ENCODE measurements around the gene SOCS3.

Gene SOCS3

GRCh38 chr17:78372841-78373240 lies 13.0 kb upstream of the SOCS3 start:
- TF ChIP-seq CTCF (IDR thresholded peaks at IDR 0.05; ENCODE audit: extremely low read depth, missing control alignments): no peak
- no peak for DNase-seq (ENCODE audit: low spot score)

GRCh38 chr17:78371056-78371455 lies 11.2 kb upstream of the SOCS3 start:
- no peak for TF ChIP-seq CTCF (IDR thresholded peaks at IDR 0.05; ENCODE audit: extremely low read depth, missing control alignments)
- DNase-seq (ENCODE audit: low spot score): no peak

DNA sequence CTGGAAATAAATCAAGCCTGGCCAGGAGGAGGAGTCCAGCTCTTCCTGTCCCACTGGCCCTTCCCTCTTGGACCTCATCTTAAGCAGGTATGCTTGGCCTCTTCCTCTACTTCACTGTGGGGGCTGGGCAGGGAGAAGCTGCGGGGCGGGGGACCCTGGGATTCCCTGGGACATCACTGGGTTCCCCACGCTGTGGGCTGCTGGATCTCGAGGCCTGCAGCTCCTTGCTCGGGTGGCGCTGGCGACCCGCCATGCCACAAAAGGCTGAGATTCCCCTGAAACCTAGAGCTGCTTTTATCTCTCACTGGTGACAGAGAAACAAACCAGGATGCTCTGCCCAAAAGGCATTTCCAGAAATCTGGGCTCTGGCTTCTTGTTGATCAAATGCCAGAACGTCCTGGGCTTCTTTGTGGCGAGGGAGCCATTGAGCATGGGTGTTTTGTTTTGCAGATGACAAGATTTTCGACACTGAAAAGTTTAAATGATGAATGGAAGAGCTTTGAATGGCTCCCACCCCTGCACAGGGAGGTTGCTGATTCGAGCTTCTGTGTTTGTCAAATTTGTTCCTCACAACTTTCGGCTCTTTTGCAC lies 10.0 kb upstream of the SOCS3 start:
- no peak for TF ChIP-seq CTCF (IDR thresholded peaks at IDR 0.05; ENCODE audit: extremely low read depth, missing control alignments)
- DNase-seq (ENCODE audit: low spot score): no peak

GRCh38 chr17:78368854-78369495 lies 9.1 kb upstream of the SOCS3 start:
- TF ChIP-seq CTCF (IDR thresholded peaks at IDR 0.05; ENCODE audit: extremely low read depth, missing control alignments): no peak
- DNase-seq (ENCODE audit: low spot score): no peak

DNA sequence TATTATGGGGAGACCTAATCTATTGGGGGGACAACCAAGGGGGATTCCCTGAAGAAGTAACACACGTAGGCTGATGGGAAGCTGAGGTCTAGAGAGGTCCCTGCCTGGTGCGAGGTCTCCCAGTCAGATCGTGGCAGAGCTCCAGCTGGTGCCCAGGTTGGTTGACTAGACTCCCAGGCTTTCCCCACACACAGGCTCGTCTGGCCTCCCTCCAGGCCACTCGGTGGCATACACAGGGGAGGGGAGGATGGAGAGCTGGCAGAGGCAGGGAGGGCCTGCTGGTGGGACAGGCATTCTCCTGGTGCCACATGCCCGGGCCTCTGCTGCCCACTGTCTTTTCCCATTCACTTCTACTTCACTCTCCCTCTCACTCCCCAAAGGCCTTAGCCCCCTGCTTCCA lies 8.5 kb upstream of the SOCS3 start:
- DNase-seq (ENCODE audit: low spot score): no peak
- TF ChIP-seq CTCF (IDR thresholded peaks at IDR 0.05; ENCODE audit: extremely low read depth, missing control alignments): no peak

DNA sequence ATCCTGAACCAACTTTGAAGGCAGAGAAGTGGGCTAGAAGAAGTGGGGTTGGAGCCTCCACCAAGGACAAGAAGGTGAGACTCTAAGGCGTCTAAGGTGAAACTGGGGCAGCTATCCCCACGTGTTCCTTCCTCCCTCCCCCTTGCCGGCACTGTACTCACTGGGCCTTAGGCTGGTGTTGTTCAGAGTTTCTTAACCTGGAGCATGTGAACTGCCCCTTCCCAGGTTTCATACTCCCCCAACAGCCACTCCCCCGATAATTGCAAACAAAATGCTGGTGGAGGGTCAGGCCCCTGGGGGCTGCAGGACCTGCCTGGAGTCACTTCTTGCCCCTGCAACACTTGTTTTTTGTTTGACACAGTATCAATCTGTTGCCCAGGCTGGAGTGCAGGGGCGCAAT lies 7.3 kb upstream of the SOCS3 start:
- DNase-seq (ENCODE audit: low spot score): no peak
- no peak for TF ChIP-seq CTCF (IDR thresholded peaks at IDR 0.05; ENCODE audit: extremely low read depth, missing control alignments)

DNA sequence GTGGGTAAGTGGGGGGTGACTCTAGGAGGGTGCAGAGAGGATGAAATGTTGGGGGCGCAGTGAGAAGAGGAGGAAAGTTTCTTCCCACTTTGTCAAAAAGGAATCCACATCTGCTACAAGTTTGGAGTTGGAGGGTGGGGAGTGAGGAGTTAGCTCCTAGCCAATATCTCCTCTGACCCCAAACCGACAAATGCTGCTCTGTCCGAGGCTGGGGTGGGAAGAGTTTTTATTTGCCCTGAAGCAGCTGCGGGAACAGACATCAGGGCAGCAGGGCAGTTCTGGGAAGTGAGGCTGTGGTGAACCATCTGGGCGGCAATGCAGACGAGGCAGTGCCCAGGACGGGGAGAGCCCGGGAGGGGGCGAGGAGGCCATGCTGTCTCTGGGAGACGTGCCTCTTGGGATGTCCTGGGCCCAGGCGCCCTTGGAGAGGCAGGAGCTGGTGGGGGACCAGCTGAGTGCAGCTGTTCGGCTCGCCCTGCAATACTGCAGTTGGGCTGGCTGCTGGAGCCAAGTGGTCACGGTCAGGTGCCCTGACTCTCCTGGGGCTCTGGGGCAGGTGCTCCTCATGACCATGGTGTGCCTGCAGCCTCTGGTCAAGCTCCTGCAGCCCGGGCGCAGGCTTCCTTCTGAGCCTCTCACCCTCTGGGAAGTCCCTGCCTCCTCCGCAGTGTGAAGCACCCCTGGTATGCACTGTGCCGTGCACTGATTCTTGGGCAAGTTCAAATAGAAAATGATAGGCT lies 6.4 kb upstream of the SOCS3 start:
- no peak for DNase-seq (ENCODE audit: low spot score)
- no peak for TF ChIP-seq CTCF (IDR thresholded peaks at IDR 0.05; ENCODE audit: extremely low read depth, missing control alignments)

Data from GM20000 (cell line).